Activated naive CD8-positive, alpha-beta T cell treated with anti-CD3 and anti-CD28 coated beads, Interleukin-2, amount 50 U/mL, for 16 hours (primary cell): ENCODE data around the gene LZTR1.
"Not testable (repeated sequence)": the region's sequence is repeated elsewhere in the genome, so short reads cannot be mapped to it uniquely, and the experiment has no call there.

Source experiments
- DNase-seq: peaks from one replicate; pipeline ENCODE4 v3.0.0-alpha.2; 2020; ENCODE audit warnings: low read depth, low spot score

The LZTR1 gene

DNA sequence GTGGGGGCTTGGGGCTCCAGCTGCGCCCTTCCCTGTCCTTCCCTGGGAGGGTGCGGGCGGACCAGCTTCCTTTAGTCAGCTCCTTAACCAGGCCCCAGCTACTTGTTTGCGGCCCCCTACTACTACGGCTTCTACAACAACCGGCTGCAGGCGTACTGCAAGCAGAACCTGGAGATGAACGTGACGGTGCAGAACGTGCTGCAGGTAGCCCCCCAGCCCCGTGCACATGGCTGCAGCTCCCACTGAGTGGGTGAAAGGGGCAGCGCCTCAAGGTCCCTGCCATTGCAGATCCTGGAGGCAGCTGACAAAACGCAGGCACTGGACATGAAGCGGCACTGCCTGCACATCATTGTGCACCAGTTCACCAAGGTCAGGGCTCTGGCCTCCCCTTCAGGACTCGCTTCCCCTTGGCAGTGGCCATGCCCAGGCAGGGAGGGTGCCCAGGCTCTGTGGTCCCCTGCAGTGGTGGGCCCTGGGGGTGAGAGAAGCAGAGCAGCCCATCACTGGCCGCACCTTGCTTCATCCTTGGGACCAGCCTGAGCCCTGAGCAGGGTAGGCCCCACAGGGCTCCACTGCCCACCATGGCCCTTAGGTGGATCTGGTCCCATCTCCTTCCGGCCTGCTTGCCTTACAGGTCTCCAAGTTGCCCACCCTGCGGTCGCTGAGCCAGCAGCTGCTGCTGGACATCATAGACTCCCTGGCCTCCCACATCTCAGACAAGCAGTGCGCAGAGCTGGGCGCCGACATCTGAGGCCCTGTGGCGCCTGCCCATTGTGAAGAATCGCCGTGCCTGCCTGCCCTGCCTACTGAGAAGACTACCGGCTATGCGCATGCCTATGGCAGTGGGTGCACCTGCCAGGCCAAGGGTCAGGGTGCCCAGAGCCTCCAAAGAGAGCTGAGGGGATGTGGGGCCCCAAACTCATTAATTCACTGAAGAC lies 14.8 kb downstream of the LZTR1 start:
- no peak for DNase-seq

DNA sequence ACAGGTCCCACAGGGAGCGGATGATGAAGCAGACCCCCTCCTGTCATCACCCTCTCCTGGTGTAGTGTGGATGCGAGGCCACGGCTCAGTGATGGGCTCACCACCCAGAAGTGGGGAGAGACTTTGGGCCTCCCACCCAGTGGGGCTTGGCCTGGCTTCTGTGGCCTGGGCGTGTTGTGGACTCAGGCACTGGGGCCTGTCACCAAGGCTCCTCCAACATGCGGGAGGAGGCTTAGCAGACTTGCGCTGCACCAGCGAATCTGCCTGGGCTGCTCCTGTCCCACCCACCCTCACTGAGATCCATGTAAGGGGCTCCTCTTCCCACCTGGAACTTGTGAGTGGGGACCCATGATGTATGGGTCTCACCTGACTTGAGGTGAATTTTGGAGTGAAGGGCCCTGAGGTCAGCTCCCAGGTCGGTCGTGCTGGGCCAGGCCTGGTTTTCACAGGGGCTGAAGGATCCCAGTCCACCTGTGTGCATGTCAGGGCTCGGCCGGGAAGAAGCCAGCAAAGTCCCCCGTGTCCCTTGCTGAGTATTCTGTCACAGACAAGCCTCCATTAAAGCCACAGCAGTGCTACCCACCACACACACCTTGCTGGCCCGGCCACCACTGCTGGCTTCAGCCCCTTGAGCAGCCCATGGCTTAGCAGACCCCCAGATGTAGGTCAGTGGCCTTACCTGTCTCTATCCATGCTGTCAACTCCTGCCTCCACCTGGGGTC lies 15.6 kb downstream of the LZTR1 start:
- no peak for DNase-seq

DNA sequence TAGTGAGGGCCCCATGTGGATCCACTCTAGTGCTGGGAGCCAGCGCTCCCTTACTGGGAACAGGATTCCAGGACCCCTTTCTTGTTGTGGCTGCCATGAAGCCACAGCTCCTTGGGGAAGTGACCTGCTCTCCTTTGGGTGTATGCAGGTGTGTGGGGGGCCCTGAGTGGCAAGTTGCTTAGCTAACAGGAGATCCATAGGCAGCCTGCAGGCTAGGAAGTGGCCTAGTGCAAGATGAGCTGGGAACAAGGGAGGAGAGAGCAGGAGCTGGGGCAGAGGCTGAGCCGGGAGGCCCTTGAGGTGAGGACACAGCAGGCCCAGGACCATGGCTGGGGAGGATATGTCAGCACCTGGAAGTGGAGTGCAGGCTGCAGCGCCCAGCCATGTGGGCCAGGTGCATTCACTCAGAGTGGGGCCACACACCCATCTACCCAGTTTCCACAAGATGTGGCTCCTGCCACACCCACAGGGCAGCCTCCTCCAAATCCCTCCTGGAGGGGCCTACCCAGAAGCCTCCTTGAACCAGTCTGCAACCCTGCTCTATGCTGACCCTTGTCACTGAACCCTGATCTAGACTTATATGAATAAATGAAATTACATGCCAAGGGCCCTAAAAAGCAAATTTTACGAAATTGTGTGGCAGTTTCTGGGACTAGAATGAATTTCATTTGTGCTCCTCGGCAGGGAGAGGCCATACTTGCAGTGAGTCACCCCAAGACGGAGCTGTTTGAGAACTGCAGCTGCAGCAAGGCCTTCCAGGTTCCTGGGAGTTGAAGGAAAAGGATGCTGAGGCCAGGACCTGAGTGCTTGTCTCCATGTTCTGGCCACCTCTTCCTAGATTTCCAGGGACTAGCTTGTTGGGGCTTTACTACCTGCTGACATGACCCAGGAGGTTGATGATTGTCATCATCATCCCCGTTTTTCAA lies 16.6 kb downstream of the LZTR1 start:
- no peak for DNase-seq

DNA sequence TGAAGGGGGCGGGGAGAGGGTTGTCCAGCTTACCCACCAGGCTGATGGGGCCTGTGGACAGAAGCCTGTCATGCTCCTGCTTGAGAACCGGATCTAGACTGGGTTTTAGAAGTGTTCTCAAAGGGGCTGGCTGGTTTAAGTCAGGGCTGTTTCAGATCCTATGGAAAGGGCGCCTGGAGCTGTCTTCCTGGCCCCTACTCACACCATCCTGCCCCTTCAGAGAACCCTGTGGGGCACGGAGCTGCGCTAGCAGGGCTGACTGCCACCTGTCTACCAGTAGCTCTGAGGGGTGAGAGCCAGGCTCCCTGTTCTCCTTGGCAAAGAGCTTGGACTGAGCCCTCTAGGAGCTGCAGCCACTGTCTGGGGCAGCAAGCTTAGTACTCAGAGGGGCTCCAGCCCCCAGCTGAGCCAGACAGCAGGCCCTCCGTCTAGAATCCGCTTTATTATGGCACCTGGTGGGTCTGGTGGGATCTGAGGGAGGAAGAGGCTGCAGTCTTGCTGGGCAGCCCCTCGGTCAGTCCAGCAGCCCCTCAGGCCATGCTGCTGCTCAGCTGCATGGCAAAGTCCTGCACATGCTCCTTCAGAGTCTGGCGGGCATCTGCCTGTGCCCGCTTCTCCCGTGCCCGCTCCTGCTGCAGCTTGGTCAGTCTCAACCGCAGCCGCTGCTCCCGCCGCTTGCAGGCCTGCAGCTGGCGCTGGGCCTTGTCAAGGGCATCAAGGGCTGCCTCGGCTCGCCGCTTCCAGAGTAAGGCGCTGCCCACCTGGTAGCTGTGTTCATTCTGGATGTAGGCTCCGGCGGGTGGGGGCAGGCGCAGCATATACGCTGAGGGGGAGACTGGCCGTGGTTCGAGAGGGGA lies 17.5 kb downstream of the LZTR1 start:
- DNase-seq: no peak

DNA sequence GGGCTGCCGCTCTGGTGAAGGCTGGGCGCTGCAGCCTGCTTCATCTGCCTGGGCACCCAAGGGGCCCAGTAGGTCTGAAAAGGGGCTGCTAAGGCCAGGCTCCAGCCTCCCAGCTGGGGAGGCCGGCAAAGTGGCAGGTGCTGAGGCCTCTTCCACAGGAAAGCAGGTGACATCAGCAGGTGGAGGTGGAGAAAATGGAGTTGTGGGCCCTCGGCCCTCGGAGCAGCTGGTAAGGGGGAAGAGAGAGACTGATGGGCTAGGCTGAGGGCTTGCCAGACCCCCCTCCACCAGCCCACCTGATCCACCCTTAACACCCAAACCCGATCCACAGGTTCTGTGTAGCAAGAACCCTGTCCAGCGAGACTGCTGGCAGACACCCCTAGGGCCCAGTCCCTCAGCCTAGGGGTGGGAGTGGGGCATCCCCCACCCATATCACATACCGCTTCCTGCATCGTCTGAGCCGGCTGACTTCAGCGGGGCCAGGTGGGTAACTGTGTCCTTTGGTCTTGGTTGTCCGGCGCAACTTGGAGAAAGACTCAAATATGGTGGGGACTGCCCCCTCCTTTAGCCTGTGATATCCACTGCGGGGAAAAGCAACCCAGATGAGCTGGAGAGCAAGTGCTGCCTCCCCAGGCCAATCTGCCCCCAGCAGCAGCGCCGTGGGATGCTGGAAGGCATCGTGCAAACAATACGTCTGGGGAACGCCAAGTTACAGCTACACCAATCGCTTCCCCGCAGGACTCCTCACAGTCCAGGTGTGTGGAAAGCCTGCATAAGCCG lies 18.3 kb downstream of the LZTR1 start:
- no peak for DNase-seq

DNA sequence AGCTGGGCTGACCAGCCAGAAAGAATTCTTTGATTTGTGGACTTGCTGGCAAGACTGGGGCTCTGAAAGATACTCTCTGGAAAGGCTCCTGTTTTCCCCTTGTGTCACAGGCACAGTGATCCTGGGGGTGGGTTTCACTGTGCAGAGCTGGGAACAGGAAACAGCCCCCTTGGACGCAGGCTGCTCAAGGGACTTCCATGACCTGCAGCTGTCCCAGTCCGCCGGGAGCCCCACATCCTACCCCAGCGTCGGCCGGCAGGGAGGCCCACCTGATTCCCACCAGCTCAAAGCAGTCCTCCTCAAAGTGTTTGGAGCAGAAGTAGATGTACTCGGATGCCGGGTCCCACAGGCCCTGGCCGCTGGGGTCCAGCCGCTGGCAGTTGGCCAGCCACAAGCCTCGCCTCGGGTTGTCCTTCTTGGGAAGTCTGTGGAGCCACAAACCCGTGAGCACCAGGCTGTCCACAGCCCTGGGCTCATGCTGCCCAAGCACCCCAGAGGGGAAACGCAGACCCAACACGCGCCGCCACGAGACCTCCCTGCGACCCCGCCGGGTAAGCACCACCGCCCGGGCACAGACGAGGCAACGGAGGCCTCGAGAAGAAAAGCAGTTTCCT lies 19.0 kb downstream of the LZTR1 start:
- no peak for DNase-seq

DNA sequence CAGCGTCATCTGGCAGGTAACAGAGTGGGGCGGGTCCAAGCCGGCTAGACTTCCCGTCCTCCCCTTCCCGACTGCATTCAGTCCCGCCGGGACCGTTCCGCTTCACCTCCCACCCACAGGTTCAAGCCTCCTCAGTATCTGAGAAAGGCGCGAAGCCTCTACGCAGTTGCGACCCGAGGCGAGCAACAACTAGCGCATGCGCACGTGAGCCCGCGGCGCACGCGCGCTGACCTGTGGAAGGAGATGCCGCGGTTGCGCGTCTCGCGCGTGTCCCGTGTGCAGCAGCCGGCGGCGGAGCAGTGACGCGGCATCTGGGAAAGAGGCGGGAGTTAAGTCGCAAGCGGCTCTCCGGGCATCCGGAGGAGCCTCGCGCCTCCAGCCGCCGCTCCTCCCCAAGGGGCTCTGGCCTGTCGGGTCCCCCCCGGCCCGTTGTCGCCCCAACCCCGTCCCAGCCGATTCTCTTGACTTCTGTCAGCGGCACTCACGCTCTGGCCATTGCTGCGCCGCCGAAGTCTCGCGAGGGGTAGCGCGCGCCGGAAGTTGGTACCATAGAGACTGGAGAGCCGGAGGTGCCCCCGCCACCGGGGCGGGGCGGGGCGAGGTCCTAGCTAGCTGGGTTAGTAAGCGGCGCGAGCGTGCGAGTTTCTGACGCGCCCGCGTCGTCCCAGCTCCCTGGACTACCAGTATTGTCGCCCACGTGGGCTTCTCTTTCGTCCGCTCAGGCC lies 19.7 kb downstream of the LZTR1 start, which contains the start of gene THAP7:
Gene THAP7 (minus strand): TSS at position 518 of the 725 bp plus-strand sequence. CDS start 207 bp downstream, at position 311.
- DNase-seq: peak; percentile 94

DNA sequence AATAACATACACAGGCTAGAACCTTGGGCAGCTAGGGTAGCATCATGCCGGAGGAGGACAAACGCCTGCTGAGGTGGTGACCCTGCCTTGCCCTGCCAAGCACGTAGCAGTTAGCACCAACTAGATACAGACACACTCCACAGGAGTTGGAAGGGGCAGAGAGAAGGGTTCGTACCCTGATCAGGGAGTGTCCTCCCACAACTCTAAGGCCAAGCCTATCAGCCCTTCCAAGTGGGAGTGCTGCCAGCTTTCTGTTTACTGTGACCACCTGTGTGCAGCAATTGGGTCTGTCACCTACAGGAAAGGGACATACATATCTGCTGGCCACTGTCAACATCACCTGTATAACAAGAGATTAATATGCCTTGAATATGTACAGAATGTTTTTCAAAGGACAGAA lies 21.7 kb downstream of the LZTR1 start:
- DNase-seq: no peak

DNA sequence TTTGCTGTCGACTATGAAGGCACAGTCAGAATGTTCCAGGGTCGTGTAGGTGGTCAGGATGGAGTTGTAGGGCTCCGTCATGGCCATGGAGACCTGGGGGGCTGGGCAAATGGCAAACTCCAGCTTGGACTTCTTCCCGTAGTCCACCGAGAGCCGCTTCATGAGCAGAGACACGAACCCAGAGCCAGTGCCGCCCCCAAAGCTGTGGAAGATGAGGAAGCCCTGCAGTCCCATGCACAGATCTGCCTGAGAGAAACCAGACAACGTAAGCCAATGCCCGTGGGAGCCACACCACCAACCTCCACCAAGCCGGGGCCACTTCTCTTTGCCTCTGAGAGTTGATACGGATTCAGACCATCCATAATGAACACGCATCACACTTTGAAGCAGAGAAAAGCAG lies 27.1 kb downstream of the LZTR1 start:
- DNase-seq: not testable (repeated sequence)

DNA sequence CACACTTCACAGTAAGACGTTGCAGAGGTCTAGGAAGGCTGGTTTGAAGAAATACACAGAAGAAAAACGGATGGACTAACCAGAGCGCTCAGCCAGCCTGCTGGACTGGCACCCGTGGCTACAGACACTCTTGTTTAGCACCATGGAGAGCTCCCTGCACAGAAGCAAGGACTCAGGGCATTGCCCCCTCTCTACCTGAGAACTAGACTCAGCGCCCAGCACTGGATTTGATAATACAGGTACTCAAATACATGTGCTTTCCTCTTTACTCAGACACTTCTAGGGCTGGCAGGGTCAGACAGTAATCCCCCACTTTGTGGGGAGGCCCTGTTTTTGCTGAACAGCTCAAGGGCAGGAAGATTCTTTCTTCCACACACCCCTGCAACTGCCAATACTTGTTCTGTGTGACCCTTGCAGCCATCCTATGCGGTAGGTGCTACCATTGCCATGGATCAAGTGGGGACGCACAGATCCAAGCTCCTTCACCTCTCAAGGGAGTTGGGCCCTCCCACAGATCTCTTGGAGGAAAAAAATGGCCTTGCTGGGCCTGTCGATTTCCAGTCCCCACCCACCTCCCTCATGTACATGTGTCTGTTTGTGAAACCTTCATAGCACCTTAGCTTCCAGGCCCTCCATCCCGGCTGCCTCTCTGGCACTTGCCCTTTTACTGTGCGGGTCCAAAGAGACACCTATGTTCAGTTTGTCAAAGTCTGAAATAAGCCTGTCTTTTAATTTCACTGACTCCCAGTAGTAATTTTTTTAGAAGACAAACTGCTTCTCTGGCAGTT lies 27.7 kb downstream of the LZTR1 start:
- DNase-seq: no peak

DNA sequence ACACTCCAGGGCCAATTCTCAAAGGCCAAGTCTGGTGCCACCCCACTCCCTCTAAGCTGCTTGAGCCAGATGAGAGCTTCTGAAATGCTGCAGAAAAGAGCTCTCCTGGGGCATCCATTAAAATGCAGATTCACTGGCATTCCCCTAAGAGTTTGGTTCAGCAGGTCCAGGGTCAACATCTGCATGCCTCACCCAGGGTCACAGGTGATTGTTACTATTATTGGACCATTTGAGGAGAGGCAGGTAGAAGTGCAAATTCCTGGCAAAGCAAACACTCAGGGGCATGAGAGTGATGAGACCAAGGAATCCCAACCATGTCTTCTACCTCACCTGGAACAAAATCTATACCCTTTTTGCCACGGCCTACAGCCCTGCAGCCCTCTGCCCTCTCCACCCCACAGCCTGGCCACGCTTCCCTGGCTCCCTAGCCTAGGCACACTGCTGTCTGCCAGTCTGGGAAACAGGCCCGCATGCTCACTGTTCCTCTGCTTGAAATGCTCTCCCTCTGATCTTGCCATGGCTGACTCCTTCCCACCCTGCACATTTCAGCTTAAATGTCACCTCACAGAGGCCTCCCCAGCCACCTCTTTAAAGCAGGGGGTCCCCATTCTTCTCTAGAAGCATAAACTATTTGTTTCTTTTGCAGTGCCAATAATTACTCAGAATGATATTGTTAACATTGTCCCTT lies 28.5 kb downstream of the LZTR1 start:
- DNase-seq: no peak

DNA sequence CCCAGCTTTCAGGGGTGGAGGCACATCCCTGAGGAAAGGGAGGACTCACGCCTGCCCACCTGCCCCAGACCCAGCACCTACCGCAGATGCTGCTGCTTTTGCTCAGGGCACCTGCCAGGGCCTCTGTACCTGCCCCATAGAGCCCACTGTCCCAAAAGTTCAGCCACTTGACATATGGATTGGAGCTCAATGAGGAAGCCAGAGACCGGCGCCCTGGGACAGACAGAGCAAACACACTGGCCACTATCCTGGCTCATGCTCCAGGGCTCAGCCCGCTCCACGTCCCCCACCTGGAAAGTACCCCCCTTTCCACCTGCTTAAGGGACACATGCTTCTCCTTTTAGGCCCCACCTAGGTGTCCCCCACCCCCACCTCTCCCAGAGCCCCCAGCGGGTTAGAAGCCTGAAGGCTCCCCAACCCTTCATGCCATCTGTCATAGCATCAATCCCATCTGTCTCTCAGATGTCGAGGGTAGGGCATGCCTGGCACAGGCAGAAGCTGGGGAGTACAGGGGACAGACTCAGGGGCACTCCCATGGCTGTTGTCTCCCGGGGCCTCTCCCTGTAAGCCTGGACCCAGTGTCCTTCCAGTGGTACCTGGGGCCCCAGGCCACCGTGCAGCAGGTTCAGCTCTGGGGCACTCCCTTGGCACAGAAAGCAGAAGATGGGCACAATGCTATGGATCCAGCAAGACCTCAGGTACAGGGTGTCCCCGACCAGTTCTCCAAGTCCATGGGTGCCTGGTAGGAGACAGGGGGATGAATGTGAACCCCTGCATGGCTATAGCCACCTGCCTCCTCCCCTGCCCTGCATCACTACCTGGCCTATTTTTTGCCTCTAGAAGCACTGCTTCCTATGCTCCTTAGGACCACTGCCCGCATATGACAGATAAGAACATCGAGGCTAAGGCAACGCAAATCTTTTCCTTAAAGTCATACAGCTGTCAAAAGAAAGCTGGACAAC lies 30.6 kb downstream of the LZTR1 start:
- no peak for DNase-seq

DNA sequence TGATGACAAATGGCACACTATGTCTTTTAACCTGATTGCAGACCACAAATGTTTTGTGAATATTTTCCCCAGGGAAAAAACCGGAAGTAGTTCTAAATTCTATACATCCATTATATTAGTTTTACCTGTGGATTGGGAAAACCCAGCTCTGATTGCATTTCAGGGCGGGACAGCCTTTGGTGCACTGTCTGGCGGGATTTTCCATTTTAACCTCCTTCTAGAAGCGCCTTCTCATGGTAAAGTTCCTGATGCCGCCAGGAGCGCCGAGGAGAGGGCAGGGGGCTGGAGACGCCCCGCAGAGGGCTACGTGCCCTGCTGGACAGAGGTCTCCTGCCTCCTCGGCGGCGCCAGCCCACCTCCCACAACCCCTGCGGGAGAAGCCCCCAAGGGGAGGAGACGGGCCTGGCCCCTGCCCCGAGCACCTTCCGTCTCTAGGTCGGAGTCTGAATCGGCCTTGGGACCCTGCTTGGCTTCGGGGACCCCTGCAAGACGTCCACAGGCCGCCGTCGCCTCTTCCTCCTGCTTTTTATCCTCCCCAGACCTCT lies 31.6 kb downstream of the LZTR1 start:
- no peak for DNase-seq

DNA sequence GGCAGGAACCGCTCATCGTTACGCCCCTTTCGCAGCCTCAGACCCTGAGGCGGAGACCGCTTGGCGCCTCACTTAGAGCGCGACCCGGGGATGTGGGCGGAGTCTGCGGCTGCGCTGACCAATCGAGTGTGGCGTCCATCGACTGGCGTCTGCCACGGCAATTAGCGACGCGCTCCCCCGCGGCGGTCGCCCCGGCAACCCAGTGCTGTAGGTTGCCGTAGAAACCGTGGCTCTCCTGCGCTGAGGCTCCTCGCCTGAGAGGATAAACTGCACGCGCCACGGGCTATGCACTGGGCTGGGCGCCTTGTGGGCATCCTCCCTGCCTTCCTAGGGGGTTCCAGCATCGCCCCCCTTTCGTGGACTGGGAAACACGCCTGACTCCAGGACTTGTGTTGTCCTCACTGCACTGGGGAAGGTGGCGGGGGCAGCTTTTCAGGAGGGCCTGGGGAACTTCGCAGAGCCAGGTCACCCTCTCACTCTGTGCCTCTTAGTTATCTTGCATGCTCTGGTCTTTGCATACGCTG lies 32.2 kb downstream of the LZTR1 start:
- peak; percentile 71 for DNase-seq

DNA sequence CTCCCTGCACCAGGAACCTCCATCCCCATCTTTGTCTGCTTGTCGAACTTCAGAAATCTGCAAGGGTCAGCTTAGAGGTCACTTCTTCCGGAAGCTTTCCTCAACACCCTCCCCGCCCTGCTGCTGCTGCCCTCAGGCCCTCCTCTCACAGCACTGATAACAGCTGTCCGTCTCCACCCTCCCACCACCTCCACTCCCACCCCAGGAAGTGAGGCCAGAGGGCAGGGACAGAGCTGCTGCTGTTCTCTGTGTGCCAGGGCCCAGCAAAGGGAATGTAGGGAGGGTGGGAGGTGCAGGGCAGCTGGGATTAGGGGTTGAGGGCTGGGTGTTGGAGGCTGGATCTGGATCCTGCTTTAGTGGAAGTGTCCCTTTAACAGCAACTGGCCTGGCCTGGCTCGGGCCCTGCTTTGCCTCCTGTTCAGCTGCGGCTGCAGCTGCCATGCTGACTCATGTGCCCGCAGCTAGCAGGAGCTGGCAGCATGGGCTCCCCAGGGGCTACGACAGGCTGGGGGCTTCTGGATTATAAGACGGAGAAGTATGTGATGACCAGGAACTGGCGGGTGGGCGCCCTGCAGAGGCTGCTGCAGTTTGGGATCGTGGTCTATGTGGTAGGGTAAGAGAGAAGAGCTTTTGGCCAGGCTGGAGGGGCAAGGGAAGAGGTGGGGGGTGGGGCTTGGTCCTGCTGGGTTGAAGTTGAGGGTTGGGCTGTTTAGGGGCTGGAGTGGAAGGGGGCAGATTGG lies 32.8 kb downstream of the LZTR1 start, which contains the start of gene P2RX6:
Gene P2RX6 (plus strand): TSS at position 440 of the 740 bp plus-strand sequence. CDS start 10 bp downstream, at position 450.
- no peak for DNase-seq
